HG03558 (cell line): Measurements from ENCODE around the gene RHEBL1.
A peak's percentile ranks its signal among the peaks of the same experiment; 100 is the strongest.

Source experiments
- ATAC-seq: cut with Tn5 transposase; IDR thresholded peaks from one replicate; pipeline ENCODE4 v1.9.1; 2021; ENCODE audit warnings: moderate number of reproducible peaks; ENCODE audit not compliant: unreplicated experiment; ENCODE audit errors: extremely low read depth

RHEBL1 gene

DNA sequence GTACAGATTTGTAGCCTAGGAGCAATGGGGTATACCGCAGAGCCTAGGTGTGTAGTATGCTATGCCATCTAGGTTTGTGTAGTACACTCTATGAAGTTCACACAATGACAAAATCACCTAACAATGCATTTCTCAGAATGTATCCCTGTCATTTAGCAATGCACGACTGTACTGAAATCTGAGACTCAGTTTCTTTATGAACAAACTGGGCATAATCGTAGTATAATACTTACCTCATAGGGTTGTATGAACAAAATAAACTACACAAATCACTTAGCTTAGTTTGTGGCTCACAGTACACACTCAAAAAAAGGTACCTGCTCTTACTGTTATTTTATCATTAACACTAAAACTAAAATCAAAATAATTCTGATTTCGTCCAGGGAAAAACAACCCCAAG lies 44.3 kb downstream of the RHEBL1 start:
- no peak for ATAC-seq

- ATAC-seq, result no peak
These were observed 45.2 kb downstream of the RHEBL1 start for GRCh38 chr12:49024543-49024942.

DNA sequence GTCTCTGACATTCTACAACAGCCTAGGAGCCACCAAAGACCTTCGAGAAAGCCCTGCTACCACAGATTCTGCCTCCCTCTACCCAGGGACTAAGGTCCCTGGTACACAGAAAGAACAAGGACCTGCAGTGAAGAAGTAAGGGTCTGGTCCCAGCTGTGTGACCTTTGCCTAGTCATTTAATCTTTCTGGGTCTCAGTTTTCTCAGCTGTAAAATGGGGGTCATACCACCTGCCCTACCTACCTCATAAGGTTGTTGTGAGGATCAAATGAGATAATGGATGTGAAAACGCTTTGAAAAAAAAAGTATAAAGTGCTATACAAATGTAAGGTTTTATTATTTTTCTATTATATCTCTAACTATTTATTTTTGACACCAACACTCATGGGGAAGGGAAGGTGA lies 46.0 kb downstream of the RHEBL1 start:
- ATAC-seq, result no peak

- ATAC-seq, result no peak
These were observed 47.1 kb downstream of the RHEBL1 start for GRCh38 chr12:49022558-49023178.

DNA sequence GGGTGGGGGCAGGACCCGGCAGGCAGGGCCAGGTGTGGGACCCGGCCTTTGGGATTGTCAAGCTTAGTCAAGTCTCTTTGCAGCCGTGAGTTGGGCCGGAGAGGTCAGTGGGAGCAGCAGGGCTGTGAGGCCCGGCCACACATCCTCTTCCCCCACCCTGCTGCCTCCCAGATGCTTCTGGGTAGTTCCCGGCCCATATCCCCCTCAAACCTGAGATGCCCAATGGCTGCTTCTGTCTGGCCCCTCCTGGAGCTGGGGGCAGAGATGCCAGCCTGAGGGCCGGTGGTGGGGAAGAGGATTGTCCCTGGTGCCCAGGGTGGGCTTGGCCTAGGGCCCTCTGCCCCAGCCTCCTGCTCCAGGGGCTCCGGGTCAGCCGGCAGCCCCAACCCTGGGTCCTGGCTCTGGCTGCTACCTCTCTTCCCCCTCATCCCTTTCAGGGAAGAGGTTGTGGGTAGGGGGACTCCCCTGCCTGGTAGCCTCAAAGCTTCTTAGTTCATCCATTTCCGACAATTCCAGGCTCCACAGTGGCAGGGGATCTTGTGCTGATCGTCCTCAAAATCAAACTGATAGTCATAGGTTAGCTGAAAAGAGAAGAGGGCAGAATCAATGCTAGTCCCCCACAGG lies 48.4 kb downstream of the RHEBL1 start:
- no peak for ATAC-seq

- ATAC-seq, result no peak
These were observed 49.3 kb downstream of the RHEBL1 start for GRCh38 chr12:49020441-49020840.

- ATAC-seq, result no peak
These were observed 50.1 kb downstream of the RHEBL1 start for GRCh38 chr12:49019443-49020324.

- no peak for ATAC-seq
These were observed 50.7 kb downstream of the RHEBL1 start for GRCh38 chr12:49019120-49019430.

DNA sequence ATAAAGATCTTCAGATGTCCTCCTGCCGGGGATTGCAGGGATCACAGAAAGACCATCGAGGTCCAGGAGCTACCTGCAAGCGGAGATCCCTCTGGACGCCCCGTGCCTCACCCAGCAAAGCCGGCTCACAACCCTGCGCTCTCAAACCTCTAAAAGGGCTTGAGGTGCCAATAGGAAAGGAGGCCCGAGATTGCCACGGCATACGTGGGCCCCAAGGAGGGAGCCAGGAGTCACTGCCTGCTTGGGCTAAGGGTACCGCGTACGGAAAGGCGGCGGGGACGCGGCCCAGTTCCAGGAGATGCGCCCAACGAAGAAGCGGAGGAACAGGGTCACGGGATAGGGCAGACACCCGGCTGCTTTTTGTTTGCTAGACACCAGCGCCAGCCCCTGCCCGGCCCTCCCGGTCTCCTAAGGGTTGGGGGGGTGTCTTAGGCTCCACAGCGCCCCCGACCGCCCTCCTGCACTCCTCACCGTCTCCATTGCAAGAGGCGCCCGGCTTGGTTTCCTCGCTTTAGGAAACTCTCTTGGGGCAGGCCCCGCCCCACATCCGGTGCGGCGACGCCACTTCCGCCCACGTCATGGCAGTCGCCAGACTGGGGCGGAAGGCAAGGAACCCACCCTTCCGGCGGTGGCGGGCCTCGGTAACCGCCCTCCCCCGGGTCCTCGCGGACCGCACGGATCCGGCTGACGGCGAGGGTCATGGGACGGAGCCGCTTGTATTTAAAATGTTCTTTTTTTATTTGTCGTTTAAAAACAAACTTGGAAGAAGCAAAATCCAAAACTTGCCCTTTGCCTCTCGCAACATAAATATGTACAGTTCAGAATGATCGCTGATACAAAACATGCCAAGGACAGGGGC lies 51.3 kb downstream of the RHEBL1 start, which contains the start of gene PRKAG1:
Gene PRKAG1, minus strand, starts transcription at position 516 of the 859 bp plus-strand sequence. Its CDS starts 36 bp downstream, at position 480.
- peak; percentile 84 for ATAC-seq

- ATAC-seq, result no peak
These were observed 51.9 kb downstream of the RHEBL1 start for GRCh38 chr12:49017891-49018260.

- no peak for ATAC-seq
These were observed 54.6 kb downstream of the RHEBL1 start for GRCh38 chr12:49015196-49015595.
